ENCODE measurements around the gene XRCC4. TPM values are rescaled to one million over a fixed set of nuclear protein-coding genes. Genes with fewer than 3 reads are reported as not detected.

The XRCC4 gene
- total and polyA plus RNA-seq, 2 of the 13 experiments (the other 11 are each of a cell fraction or from before 2014, with no cell fraction given) = 2.8 to 12.6 TPM

DNA sequence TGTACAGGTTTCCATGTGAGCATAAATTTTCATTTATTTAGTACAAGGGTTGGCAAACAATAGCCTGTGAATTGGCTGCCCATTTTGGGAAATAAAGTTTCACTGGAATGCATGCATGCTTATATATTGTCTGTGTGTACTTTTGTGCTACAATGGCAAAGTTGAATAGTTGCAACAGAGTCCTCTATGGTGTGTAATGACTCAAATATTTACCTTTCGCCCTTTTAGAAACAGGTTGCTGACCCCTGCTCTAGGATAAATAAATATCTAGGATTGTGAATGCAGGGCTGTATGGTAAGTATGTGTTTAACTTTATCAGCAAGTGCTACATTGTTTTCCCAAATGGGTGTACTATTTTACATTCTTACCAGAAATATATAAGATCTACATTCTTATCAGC is 47.2 kb downstream of the XRCC4 start (continued):
- peak; percentile 94 for TF ChIP-seq SIX1 (CRISPR knock-in tag; IDR thresholded peaks at IDR 0.05; ENCODE audit: borderline replicate concordance)
- TF ChIP-seq ZNF773 (CRISPR knock-in tag; IDR thresholded peaks at IDR 0.05; ENCODE audit: borderline replicate concordance) = no peak
- peak; percentile 65; the same call in 1 of the 2 replicates for TF ChIP-seq PHF21A (CRISPR knock-in tag; IDR thresholded peaks at IDR 0.05)
- no peak for TF ChIP-seq ZNF251 (CRISPR knock-in tag; IDR thresholded peaks at IDR 0.05)
- TF ChIP-seq NKX3-1 (CRISPR knock-in tag; IDR thresholded peaks at IDR 0.05) = peak; percentile 83; the same call in 1 of the 2 replicates
- no peak for TF ChIP-seq ZNF484 (CRISPR knock-in tag; IDR thresholded peaks at IDR 0.05; ENCODE audit: borderline replicate concordance, low read depth)
- no peak for TF ChIP-seq GPN1 (CRISPR knock-in tag; IDR thresholded peaks at IDR 0.05; ENCODE audit: borderline replicate concordance)
- TF ChIP-seq ZNF20 (CRISPR knock-in tag; IDR thresholded peaks at IDR 0.05) = no peak
- TF ChIP-seq, protein P1, sequence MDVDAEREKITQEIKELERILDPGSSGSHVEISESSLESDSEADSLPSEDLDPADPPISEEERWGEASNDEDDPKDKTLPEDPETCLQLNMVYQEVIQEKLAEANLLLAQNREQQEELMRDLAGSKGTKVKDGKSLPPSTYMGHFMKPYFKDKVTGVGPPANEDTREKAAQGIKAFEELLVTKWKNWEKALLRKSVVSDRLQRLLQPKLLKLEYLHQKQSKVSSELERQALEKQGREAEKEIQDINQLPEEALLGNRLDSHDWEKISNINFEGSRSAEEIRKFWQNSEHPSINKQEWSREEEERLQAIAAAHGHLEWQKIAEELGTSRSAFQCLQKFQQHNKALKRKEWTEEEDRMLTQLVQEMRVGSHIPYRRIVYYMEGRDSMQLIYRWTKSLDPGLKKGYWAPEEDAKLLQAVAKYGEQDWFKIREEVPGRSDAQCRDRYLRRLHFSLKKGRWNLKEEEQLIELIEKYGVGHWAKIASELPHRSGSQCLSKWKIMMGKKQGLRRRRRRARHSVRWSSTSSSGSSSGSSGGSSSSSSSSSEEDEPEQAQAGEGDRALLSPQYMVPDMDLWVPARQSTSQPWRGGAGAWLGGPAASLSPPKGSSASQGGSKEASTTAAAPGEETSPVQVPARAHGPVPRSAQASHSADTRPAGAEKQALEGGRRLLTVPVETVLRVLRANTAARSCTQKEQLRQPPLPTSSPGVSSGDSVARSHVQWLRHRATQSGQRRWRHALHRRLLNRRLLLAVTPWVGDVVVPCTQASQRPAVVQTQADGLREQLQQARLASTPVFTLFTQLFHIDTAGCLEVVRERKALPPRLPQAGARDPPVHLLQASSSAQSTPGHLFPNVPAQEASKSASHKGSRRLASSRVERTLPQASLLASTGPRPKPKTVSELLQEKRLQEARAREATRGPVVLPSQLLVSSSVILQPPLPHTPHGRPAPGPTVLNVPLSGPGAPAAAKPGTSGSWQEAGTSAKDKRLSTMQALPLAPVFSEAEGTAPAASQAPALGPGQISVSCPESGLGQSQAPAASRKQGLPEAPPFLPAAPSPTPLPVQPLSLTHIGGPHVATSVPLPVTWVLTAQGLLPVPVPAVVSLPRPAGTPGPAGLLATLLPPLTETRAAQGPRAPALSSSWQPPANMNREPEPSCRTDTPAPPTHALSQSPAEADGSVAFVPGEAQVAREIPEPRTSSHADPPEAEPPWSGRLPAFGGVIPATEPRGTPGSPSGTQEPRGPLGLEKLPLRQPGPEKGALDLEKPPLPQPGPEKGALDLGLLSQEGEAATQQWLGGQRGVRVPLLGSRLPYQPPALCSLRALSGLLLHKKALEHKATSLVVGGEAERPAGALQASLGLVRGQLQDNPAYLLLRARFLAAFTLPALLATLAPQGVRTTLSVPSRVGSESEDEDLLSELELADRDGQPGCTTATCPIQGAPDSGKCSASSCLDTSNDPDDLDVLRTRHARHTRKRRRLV (CRISPR knock-in tag; IDR thresholded peaks at IDR 0.05) = no peak
- TF ChIP-seq, protein P2, sequence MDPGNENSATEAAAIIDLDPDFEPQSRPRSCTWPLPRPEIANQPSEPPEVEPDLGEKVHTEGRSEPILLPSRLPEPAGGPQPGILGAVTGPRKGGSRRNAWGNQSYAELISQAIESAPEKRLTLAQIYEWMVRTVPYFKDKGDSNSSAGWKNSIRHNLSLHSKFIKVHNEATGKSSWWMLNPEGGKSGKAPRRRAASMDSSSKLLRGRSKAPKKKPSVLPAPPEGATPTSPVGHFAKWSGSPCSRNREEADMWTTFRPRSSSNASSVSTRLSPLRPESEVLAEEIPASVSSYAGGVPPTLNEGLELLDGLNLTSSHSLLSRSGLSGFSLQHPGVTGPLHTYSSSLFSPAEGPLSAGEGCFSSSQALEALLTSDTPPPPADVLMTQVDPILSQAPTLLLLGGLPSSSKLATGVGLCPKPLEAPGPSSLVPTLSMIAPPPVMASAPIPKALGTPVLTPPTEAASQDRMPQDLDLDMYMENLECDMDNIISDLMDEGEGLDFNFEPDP (CRISPR knock-in tag; conservative IDR thresholded peaks at IDR 0.05) = no peak
- peak; percentile 65 for TF ChIP-seq HNF4G (IDR thresholded peaks at IDR 0.05; ENCODE audit: borderline replicate concordance, low read depth, low read length)
- TF ChIP-seq HNF4G (CRISPR knock-in tag; IDR thresholded peaks at IDR 0.05; ENCODE audit: borderline replicate concordance, low read depth) = no peak
- TF ChIP-seq TARDBP (CRISPR knock-in tag; IDR thresholded peaks at IDR 0.05) = peak; percentile 94
- TF ChIP-seq, protein P3, sequence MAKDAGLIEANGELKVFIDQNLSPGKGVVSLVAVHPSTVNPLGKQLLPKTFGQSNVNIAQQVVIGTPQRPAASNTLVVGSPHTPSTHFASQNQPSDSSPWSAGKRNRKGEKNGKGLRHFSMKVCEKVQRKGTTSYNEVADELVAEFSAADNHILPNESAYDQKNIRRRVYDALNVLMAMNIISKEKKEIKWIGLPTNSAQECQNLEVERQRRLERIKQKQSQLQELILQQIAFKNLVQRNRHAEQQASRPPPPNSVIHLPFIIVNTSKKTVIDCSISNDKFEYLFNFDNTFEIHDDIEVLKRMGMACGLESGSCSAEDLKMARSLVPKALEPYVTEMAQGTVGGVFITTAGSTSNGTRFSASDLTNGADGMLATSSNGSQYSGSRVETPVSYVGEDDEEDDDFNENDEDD (CRISPR knock-in tag; IDR thresholded peaks at IDR 0.05; ENCODE audit: borderline replicate concordance) = no peak
- peak; percentile 55; the same call in 1 of the 2 replicates for TF ChIP-seq ARNTL (CRISPR knock-in tag; IDR thresholded peaks at IDR 0.05)
- no peak for TF ChIP-seq ZNF160 (CRISPR knock-in tag; IDR thresholded peaks at IDR 0.05)
- no peak for TF ChIP-seq MZF1 (CRISPR knock-in tag; IDR thresholded peaks at IDR 0.05; ENCODE audit: borderline replicate concordance)
- TF ChIP-seq ZFP41 (CRISPR knock-in tag; IDR thresholded peaks at IDR 0.05; ENCODE audit: borderline replicate concordance) = no peak
- TF ChIP-seq TCF7 (IDR thresholded peaks at IDR 0.05; ENCODE audit: low read depth) = peak; percentile 86
- no peak for TF ChIP-seq TP53 (CRISPR knock-in tag; conservative IDR thresholded peaks at IDR 0.05)
- TF ChIP-seq, protein P4, sequence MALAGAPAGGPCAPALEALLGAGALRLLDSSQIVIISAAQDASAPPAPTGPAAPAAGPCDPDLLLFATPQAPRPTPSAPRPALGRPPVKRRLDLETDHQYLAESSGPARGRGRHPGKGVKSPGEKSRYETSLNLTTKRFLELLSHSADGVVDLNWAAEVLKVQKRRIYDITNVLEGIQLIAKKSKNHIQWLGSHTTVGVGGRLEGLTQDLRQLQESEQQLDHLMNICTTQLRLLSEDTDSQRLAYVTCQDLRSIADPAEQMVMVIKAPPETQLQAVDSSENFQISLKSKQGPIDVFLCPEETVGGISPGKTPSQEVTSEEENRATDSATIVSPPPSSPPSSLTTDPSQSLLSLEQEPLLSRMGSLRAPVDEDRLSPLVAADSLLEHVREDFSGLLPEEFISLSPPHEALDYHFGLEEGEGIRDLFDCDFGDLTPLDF (CRISPR knock-in tag; IDR thresholded peaks at IDR 0.05) = no peak
- no peak for TF ChIP-seq REXO4 (CRISPR knock-in tag; IDR thresholded peaks at IDR 0.05; ENCODE audit: borderline replicate concordance)
